EH (cell line): Measurements from ENCODE around the gene RPL7L1.
"Not testable (repeated sequence)": the region's sequence is repeated elsewhere in the genome, so short reads cannot be mapped to it uniquely, and the experiment has no call there.

Experiments used
- DNase-seq: peaks from one replicate; pipeline ENCODE4 v3.0.0-alpha.2; 2015; ENCODE audit warnings: low read depth

Gene RPL7L1

DNA sequence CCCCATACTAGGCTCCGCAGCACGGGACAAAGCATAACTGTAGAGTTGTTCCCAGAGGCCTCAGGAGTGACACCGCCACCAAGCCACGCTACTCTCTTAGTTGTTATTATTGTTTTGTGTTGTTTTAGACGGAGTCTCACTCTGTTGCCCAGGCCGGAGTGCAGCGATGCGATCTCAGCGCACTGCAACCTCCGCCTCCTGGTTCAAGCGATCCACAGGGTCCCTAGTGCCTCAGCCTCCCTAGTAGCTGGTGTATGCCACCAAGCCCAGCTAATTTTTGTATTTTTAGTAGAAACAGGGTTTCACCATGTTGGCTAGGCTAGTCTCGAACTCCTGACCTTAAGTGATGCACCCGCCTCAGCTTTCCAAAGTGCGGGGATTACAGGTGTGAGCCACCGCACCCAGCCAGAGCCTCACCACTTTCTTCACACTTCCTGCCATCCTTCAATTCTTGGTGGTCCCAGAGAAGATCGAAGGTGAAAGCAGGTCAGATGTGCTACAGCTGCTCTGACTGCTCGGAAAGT, 11.8 kb downstream of the RPL7L1 start:
- no peak for DNase-seq

DNA sequence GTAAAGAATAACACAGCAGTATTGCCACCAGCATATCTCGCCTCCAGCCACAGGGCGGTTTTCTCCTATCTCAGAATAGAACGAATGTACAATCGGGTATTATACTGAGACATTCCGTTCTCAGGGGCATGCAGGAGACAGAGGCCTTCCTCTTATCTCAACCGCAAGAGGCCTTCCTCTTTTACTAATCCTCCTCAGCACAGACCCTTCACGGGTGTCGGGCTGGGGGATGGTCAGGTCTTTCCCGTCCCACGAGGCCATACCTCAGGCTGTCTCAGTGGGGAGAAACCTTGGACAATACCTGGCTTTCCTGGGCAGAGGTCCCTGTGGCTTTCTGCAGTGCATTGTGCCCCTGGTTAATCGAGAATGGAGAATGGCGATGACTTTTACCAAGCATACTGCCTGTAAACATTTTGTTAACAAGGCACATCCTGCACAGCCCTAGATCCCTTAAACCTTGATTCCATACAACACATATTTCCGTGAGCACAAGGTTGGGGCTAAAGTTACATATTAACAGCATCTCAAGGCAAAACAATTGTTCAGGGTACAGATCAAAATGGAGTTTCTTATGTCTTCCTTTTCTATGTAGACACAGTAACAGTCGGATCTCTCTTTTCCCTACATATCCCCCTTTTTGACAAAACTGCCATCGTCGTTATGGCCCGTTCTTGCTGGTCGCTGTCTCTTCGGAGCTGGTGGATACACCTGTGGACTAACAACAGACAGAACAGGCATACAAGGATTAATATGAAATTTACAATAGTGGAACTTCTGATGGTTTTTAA, 14.8 kb downstream of the RPL7L1 start:
- not testable (repeated sequence) for DNase-seq

DNA sequence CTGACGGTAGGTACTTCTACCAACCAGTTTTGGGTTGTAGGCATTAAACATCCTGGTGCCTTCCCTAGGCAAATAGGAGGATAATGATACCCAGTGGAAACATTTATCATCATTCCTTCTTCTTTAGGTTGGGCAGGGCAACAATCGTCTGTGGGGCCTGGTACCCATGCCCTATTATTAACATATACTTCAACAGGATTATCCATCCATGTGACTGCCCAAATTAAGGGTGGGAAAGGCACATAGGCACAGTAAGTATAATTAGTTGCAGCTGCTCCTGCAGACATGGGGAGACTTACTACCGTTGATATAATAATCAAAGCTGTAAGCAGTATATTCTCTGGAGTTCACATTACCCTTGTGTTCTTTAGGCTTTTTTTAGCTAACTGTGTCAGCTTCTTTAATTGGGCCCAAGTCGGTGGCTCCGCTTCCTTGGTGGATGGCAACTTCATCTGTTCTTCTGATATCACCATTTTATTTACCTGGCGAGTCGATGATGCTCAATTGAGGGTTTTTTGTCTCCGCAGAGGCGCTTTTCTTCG, 16.8 kb downstream of the RPL7L1 start:
- no peak for DNase-seq

DNA sequence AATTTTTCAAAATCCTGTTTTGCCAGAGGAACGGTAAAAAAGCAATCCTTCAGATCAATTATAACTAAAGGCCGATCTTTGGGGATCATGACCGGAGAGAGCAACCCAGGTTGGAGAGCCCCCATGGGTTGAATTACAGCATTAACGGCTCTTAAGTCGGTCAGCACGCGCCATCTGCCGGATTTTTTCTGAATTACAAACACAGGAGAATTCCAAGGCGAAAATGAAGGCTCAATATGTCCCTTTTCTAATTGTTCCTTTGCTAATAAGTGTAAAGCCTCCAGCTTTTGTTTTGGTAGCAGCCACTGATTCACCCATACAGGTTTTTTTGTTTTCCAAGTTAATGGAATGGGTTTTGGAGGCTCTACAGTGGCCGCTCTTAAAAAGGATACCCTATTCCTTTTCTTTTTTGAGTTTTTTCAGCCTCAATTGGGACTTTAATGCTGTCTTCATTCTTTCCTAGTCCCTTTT, 19.5 kb downstream of the RPL7L1 start:
- peak; percentile 72 for DNase-seq

DNA sequence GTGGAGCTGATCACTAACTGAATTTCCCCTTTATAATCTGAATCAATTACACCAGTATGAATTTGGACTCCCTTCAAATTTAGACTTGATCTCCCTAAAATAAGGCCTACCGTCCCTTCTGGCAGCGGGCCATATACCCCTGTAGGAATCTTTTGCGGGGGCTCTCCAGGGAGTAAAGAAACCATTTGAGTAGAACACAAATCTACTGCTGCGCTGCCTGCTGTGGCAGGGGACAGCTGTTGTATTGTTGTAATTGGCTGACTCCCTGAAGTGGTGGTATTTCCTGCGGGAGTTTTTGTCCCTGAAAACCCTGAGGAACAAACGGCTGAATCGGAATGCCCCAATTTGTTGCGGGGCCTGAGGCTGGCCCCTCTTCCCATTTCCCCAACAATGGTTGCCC, 20.5 kb downstream of the RPL7L1 start:
- no peak for DNase-seq

DNA sequence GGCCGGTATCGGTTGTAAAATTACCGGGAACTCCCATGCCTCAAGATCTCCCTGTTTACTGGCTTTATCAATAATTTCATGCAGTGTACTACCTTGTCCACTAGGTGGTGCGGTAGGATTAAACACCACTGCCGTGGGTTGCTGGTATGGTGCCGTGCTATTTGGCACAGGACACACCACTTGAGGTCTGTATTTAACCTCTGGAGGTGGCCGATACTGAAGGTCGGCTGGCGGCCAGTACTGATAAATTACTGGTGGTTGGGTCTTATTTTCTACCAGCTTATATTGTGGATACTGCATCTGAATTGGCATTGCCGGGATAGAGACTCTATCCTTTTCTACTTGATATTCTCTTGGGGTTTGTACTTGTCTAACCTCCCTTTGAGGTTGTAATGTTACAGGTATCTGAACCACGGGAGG, 22.1 kb downstream of the RPL7L1 start:
- DNase-seq = peak; percentile 85

DNA sequence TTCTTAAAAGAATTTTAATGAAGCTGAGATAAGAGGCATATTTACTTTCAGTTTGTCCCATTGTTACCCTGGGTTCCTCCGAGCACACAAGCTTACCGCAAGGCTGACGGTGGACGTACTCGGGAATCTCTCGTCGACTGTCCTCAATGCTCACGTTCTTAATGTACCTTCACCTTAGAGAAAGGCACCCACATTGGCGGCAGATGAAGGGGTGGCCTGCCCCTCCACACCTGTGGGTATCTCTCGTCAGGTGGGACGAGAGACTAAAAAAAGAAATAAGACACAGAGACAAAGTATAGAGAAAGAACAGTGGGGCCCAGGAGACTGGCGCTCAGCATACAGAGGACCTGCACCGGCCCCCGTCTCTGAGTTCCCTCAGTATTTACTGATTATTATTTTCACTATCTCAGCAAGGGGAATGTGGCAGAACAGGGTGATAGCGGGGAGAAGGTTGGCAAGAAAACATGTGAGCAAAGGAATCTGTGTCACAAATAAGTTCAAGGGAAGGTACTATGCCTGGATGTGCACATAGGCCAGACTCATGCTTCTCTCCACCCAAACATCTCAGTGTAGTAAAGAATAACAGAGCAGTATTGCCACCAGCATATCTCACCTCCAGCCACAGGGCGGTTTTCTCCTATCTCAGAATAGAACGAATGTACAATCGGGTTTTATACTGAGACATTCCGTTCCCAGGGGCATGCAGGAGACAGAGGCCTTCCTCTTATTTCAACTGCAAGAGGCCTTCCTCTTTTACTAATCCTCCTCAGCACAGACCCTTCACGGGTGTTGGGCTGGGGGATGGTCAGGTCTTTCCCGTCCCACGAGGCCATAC, 23.2 kb downstream of the RPL7L1 start:
- DNase-seq = not testable (repeated sequence)

DNA sequence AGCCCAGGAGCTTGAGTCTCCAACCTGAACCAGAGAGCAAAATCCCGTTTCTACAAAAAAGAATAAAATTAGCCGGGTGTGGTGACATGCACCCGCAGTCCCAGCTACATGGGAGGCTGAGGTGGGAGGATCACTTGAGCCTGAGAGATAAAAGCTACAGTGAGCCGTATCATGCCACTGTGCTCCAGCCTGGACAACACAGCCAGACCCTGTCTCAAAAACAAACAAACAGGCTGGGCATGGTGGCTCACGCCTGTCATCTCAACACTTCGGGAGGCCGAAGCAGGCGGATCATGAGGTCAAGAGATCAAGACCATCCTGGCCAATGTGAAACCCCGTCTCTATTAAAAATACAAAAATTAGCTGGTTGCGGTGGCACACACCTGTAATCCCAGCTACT, 25.1 kb downstream of the RPL7L1 start:
- no peak for DNase-seq

DNA sequence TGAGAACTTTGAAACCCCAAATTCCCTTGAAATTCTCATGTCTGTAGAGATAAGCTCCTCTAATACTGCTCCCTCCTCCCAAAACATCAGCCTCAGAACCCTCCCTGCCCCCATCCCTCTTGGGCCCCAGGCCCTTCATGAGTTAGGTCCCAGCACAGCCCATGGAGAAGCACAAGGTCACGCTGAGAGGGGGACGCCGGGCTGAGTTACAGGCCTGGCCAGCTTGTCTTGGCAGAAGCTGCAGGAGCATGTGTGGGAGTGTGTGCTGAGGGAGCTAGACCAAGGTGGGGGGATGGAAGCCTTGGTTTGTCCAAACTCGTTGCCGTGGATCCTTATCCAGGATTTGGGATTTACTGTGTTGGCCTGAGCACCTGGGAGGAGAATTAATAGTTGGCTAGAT, 27.9 kb downstream of the RPL7L1 start:
- no peak for DNase-seq

DNA sequence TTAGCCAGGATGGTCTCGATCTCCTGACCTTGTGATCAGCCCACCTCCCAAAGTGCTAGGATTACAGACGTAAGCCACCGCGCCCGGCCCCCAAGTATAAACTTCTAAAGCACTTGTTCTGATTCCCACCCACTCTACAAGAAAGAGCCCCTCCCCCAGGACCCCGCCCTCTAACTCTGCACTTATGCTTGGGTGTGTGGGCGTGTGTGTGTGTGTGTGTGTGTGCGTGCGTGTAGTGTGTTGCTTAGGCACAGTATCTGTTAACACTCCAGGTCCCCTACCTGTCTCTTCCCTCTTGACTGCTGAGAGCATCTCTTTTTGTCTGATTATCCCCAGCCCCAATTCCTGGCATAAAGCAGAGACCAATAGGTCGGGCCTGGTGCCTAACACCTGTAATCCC, 30.4 kb downstream of the RPL7L1 start:
- DNase-seq = no peak

DNA sequence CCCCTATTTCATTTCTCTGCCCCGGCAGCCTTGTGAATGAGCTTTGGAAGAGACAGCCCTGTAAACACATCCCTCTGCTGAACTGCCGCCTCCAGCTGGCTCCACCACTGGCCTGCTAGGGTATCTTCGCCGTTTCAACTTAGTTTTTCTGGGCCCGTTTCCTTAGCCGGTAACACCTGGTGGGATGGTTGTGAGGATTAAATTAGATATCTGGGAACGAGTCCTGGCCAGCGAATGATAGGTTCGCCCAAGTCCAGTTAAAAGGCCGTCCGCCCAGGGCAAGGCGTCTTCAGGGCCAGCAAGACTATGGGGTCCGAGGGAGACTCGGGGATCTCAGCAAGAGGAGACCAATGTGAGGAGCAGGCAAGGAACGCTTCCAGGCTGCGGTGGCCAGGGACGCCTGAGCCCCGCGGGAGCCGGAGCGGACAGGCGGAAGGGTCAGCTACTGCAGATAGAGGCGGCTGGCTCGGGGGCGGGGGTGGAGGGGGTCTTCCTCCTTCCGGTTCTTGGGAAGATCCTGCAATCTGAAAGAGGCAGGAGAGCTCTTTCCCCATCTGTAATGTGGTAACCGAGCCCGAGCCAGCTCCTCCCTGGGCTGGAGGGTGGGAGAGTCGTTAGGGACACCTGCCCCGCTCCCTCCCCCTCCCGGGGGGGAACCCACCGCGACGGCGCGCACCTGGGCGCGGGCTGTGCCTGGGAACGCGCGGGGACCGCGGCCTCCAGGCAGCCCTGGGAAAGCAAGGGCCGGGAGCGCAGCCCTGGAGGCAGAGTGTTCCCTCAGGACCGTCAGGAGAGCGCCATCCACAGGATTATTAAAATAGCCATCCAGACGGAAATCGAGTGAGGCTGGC, 32.0 kb downstream of the RPL7L1 start:
- no peak for DNase-seq

DNA sequence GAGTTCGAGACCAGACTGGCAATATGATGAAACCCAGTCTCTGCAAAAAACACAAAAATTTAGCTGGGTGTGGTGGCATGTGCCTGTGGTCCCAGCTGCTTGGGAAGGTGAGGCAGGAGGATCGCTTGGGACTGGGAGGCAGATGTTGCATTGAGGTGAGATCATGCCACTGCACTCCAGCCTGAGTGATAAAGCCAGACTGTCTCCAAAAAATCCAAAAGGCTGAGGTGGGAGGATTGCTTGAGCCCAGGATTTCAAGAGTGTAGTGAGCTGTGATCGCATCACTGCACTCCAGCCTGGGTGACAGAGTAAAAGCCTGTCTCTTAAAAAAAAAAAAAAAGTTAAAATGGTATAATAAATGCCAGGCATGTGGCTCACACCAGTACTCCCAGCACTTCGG, 35.1 kb downstream of the RPL7L1 start:
- peak; percentile 47 for DNase-seq

DNA sequence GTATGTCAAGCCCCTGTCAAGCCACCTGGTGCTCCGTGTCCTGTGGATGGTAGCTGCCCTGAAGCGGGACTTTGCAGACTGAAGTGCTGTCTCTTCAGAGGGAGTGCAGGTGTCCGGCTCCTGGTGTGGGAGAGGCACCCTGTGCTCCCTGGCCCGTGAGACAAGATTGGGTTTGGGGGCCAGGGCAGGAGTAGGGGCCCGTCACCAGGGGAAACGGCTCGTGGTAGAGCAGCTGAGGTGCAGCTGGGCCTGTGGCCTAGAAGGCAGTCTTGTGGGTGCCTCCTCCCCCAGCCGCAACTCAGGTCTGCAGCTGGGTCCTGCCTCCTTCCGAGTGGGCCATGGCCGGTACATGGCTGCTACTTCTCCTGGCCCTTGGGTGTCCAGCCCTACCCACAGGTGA, 36.3 kb downstream of the RPL7L1 start, which contains the start of gene PTCRA:
Gene PTCRA (plus strand): TSS at position 322 of the 400 bp plus-strand sequence. CDS start 17 bp downstream, at position 339.
- no peak for DNase-seq

DNA sequence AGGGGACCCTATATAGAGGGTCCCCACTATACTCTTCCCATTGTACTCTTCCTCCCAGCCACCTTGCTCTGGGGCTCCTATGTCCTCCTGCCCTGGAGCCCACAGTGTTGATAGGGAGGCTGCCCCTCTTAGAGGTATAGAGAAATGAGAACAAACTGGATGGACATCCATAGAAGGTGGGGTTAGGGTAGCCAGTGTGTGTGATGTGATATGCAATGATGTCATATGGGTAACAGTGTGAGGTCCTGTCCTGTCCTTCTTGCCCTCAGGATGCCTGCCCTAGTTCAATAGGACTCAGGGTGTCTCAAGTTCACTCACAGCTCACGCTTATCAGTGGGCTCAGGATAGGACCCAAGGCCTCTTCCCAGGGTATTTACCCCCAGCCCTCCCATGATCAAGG, 36.9 kb downstream of the RPL7L1 start:
- DNase-seq = no peak

DNA sequence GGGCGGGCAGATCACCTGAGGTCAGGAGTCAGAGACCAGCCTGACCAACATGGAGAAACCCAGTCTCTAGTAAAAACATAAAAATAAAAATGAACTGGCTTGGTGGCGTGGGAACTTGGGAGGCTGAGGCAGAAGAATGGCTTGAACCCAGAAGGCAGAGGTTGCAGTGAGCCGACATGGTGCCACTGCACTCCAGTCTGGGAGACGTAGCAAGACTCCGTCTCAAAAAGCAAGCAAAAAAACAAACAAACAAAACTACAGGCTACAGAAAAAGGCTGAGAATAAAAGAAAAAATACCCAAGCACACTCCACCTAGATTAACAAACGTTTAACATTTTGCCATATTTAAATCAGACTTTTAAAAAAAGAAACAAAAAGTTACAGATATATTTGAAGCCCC, 42.4 kb downstream of the RPL7L1 start:
- no peak for DNase-seq

DNA sequence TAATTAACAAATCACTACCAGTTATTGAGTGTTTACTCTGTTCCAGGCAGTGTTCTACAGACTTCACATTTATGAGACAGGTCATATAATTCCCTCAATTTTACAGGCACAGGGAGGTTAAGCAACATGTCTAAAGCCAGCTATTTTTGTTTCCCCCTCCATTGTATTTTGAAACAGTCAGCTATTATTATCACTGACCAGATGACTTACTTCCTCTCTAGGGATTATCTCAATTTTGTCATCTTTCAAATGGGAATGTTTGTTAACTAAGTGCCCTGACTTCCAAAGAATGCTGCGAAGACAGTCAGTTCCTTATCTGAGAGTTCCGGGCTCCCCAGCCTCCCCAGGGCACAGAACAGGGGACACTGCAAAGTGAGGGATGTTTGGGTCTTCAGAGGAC, 44.2 kb downstream of the RPL7L1 start:
- peak; percentile 36 for DNase-seq

DNA sequence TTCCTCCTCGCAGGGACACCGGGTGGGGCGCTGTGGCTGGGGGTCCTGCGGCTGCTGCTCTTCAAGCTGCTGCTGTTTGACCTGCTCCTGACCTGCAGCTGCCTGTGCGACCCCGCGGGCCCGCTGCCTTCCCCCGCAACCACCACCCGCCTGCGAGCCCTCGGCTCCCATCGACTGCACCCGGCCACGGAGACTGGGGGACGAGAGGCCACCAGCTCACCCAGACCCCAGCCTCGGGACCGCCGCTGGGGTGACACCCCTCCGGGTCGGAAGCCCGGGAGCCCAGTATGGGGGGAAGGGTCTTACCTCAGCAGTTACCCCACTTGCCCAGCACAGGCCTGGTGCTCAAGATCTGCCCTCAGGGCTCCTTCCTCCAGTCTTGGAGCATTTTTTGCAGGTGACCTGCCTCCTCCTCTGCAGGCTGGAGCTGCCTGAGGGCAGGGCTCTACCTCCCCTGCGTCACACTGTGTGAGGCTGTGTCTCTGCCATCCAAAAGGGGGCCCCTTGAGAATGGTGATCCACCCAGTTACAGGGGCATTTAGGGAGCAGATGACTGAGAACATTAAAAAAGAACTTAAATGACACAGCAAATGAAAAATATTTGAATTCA, 45.9 kb downstream of the RPL7L1 start:
- no peak for DNase-seq

DNA sequence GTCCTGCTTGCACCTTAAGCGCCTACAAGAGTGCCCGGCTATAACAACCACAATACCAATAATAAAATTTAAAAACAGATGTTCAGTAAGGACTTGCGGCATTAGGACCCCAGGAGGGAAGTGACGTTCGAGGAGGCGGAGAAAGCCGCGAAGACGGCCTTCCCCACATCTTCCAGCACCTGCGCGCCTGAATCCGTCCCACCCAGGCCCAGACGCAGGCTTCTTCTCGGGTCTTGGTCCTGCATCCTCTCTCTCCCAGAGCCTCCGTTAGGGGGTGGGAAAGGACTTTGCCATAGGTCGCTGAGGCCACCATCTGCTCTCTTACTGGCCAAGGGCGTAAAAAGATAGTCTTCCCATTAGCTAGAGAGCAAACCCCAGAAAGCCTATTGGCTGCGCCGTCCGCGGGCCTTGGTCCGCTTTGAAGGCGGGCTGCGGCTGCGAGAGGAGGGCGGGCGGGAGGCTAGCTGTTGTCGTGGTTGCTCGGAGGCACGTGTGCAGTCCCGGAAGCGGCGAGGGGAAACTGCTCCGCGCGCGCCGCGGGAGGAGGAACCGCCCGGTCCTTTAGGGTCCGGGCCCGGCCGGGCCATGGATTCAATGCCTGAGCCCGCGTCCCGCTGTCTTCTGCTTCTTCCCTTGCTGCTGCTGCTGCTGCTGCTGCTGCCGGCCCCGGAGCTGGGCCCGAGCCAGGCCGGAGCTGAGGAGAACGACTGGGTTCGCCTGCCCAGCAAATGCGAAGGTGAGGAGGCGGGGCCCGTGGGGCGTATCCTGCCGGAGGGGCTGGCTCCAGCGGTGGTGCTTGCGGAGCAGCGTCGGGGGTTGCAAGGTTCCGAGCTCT, 49.8 kb downstream of the RPL7L1 start, which contains the start of gene CNPY3:
Gene CNPY3 (plus strand): TSS at position 495 of the 835 bp plus-strand sequence. CDS start 91 bp downstream, at position 586.
- DNase-seq = peak; percentile 99

DNA sequence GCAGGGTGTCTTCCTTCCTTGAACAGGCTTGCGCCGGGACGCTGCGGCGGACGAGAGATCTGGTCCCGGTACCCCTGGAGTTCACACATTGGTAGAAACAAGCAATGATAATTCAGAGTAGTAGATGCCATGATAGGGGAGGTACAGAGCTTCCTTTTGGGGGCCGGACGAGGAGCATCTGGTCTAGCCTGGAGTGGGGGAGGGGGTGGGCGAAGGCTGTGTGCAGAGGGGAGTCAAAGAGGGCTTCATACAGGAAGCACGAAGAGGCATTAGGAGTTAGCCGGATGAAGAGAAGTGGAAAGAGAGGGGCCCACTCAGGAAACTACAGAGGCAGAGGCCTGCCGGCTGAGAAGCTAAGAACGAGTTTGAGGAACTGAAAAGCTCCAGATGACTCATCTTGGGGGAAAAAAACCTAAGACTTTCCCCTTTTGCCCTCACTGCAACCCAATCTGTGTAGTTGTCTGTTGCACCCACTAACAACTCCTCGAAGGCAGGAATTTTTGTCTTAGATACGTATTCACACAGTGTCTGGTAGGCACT, 50.5 kb downstream of the RPL7L1 start:
- peak; percentile 86 for DNase-seq

DNA sequence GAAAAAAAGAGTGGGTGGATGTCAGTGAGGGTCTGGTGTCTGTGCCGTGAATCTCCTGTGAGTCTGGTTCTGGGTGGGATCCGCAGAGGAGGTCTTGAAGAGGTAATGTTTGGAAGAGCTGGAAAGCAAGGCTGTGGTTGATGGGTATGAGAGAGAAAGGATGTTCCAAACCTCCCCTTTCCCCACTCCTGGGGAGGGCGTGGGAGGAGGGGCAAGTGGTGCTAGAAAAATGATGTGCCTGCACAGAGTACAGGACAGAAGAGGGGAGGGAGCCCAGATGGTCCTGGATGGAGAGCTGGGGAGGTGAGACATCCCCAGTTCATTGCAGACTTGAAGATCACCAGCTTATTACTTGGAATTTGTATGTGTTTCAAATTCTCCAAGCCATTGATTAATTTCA, 53.0 kb downstream of the RPL7L1 start:
- DNase-seq = no peak
